Retinal pigment epithelial cell (primary cell): ENCODE data around the gene MRTFA.
"Not testable (repeated sequence)": the region's sequence is repeated elsewhere in the genome, so short reads cannot be mapped to it uniquely, and the experiment has no call there.

Experiments
- DNase-seq: peaks from one replicate; pipeline ENCODE4 v3.0.0-alpha.2; 2010; ENCODE audit warnings: low read depth
- H3K4me3 ChIP-seq: 2 replicates; pipeline ENCODE4 v1.5.1; 2011; ENCODE audit warnings: mild to moderate bottlenecking, low read length, control low read depth, moderate library complexity
- TF ChIP-seq, protein P1 (sequence below): conservative IDR thresholded peaks from 2 replicates; pipeline ENCODE4 v1.5.1; 2011; ENCODE audit warnings: low read depth, low read length, control low read depth, inconsistent platforms

The MRTFA gene

GRCh38 chr22:40585310-40585751, 51.2 kb downstream of the MRTFA start:
- no peak for DNase-seq
- TF ChIP-seq, protein P1, sequence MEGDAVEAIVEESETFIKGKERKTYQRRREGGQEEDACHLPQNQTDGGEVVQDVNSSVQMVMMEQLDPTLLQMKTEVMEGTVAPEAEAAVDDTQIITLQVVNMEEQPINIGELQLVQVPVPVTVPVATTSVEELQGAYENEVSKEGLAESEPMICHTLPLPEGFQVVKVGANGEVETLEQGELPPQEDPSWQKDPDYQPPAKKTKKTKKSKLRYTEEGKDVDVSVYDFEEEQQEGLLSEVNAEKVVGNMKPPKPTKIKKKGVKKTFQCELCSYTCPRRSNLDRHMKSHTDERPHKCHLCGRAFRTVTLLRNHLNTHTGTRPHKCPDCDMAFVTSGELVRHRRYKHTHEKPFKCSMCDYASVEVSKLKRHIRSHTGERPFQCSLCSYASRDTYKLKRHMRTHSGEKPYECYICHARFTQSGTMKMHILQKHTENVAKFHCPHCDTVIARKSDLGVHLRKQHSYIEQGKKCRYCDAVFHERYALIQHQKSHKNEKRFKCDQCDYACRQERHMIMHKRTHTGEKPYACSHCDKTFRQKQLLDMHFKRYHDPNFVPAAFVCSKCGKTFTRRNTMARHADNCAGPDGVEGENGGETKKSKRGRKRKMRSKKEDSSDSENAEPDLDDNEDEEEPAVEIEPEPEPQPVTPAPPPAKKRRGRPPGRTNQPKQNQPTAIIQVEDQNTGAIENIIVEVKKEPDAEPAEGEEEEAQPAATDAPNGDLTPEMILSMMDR: no peak
- no peak overlapping the region for H3K4me3 ChIP-seq

- not testable (repeated sequence) for DNase-seq, H3K4me3 ChIP-seq
Measured at GRCh38 chr22:40584766-40585165, 51.8 kb downstream of the MRTFA start.

- TF ChIP-seq, protein P1: no peak
- no peak overlapping the region for H3K4me3 ChIP-seq
- no peak for DNase-seq
Measured at GRCh38 chr22:40583053-40583741, 53.3 kb downstream of the MRTFA start.

GRCh38 chr22:40582063-40582462, 54.5 kb downstream of the MRTFA start:
- TF ChIP-seq, protein P1: no peak
- no peak overlapping the region for H3K4me3 ChIP-seq
- no peak for DNase-seq

GRCh38 chr22:40580631-40581030, 55.9 kb downstream of the MRTFA start:
- H3K4me3 ChIP-seq: no peak overlapping the region
- DNase-seq: no peak

GRCh38 chr22:40578171-40578570, 58.3 kb downstream of the MRTFA start:
- DNase-seq: no peak
- TF ChIP-seq, protein P1: no peak
- H3K4me3 ChIP-seq: no peak overlapping the region

More at GRCh38 chr22:40580631-40581030, 55.9 kb downstream of the MRTFA start:
- TF ChIP-seq, protein P1: no peak

- no peak for DNase-seq
- TF ChIP-seq, protein P1: no peak
Measured at GRCh38 chr22:40572976-40573375, 63.5 kb downstream of the MRTFA start.

More at GRCh38 chr22:40572976-40573375, 63.5 kb downstream of the MRTFA start:
- no peak overlapping the region for H3K4me3 ChIP-seq
